GM13976 (cell line): ENCODE data around the gene C14orf180.
A peak's percentile ranks its signal among the peaks of the same experiment; 100 is the strongest.

Experiments
- DNase-seq: peaks from one replicate; pipeline ENCODE4 v3.0.0; 2012; ENCODE audit warnings: low spot score
- CTCF ChIP-seq: IDR thresholded peaks from 2 replicates; pipeline ENCODE4 v1.5.1; 2012; ENCODE audit warnings: borderline replicate concordance, mild to moderate bottlenecking; ENCODE audit not compliant: insufficient read depth; ENCODE audit errors: extremely low read depth, missing control alignments, control extremely low read depth
- in situ Hi-C: fragments of 300-500 bp; cut with MboI; formaldehyde crosslinking; loops from one replicate; pipeline ENCODE4 v1.12.0; 2022; ENCODE audit warnings: low sequenced_read_pairs, mixed read lengths, inconsistent platforms; ENCODE audit not compliant: unreplicated experiment

C14orf180 gene

GRCh38 chr14:104600141-104600643 is 20.6 kb downstream of the C14orf180 start:
- in situ Hi-C loops = no loop called here
- peak; percentile 32 for DNase-seq

DNA sequence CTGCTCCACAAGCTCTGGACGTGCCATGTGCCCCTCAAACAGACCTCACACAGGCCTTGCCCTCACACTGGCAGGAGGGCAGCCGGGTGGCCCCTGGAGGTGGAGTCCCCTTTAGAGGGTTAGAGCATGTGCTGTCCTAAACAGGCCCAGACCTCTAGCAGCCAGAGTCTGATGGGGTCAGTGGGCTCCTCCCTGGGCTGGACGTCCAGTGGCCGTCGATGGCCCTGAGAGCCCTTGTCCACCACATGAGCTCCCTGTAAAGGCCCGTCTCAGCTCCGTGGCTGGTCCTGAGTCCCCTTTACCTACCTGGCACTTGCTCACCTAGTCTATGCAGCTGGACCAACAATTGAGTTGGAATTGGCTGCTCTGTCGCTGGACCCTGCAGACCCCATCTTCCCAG is 21.2 kb downstream of the C14orf180 start:
- in situ Hi-C loops = no loop called here
- DNase-seq = peak; percentile 28
- no peak for TF ChIP-seq CTCF

More at GRCh38 chr14:104600141-104600643, 20.6 kb downstream of the C14orf180 start:
- TF ChIP-seq CTCF = no peak

- DNase-seq = peak; percentile 26
- no peak for TF ChIP-seq CTCF
- in situ Hi-C loops = no loop called here
Observed at GRCh38 chr14:104601786-104602185, 22.2 kb downstream of the C14orf180 start.

DNA sequence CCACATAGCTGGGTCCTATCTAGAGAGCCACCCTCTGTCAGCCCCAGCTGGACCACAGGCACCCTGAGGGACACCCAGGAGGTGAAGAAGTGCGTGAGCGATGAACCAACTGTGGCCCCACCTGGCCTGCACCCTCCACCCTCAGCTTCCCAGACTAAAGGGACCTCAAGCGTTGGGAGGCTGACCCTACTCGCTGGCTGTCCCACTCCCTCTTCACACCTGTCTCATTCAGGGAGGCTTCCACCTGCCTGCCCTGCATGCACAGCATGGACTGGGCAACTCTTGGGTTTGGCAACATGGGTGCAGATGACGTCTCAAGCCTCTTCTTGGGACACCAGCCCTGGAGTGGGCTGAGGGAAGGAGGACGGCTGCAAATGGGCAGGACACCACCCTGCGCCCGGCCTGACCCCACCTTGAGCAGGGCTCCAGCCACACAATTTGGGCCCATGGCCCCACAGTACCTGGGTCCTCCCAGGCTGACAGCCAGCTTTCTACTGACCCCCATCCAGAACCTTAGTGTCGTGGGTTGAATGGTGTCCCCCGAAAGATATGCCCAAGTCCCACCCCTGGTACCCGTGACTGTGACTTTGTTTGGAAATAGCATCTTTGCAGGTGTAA is 22.9 kb downstream of the C14orf180 start:
- in situ Hi-C loops = no loop called here
- DNase-seq = peak; percentile 21
- TF ChIP-seq CTCF = no peak

GRCh38 chr14:104602933-104603325 is 23.4 kb downstream of the C14orf180 start:
- in situ Hi-C loops = no loop called here
- no peak for TF ChIP-seq CTCF
- DNase-seq = peak; percentile 26

GRCh38 chr14:104603711-104604401 is 24.3 kb downstream of the C14orf180 start:
- in situ Hi-C loops = no loop called here
- TF ChIP-seq CTCF = no peak
- DNase-seq = peak; percentile 27
